Measurements from ENCODE around the gene PNLIPRP3.

The PNLIPRP3 gene

GRCh38 chr10:116410351-116410750 lies 17.3 kb upstream of the PNLIPRP3 start:
- no peak for TF ChIP-seq YY1 (IDR thresholded peaks at IDR 0.05; ENCODE audit: low read depth)
- TF ChIP-seq EGR1 (IDR thresholded peaks at IDR 0.05): no peak
- no peak for TF ChIP-seq EP300 (IDR thresholded peaks at IDR 0.05; ENCODE audit: borderline replicate concordance)
- TF ChIP-seq TCF12 (IDR thresholded peaks at IDR 0.05; ENCODE audit: low read depth): no peak
- TF ChIP-seq RAD21 (IDR thresholded peaks at IDR 0.05; ENCODE audit: low read depth): no peak
- no peak for TF ChIP-seq FOXM1 (IDR thresholded peaks at IDR 0.05; ENCODE audit: borderline replicate concordance, low read depth)
- no peak for TF ChIP-seq TAF1 (IDR thresholded peaks at IDR 0.05; ENCODE audit: low read depth)
- no peak for TF ChIP-seq CEBPB (IDR thresholded peaks at IDR 0.05)
- TF ChIP-seq TEAD4 (IDR thresholded peaks at IDR 0.05): no peak
- TF ChIP-seq NFIC (IDR thresholded peaks at IDR 0.05): no peak
- no peak for TF ChIP-seq REST (IDR thresholded peaks at IDR 0.05; ENCODE audit: low read depth)
- no peak for TF ChIP-seq USF1 (IDR thresholded peaks at IDR 0.05)
- TF ChIP-seq CREB1 (IDR thresholded peaks at IDR 0.05; ENCODE audit: low read depth): no peak
- no peak for TF ChIP-seq ZBTB7A (IDR thresholded peaks at IDR 0.05; ENCODE audit: low read depth)
- TF ChIP-seq MAX (IDR thresholded peaks at IDR 0.05): no peak

GRCh38 chr10:116417821-116418220 lies 9.8 kb upstream of the PNLIPRP3 start:
- no peak for TF ChIP-seq MAX (IDR thresholded peaks at IDR 0.05)
- TF ChIP-seq TEAD4 (IDR thresholded peaks at IDR 0.05): no peak
- no peak for TF ChIP-seq TAF1 (IDR thresholded peaks at IDR 0.05; ENCODE audit: low read depth)
- TF ChIP-seq ZBTB7A (IDR thresholded peaks at IDR 0.05; ENCODE audit: low read depth): no peak
- no peak for TF ChIP-seq YY1 (IDR thresholded peaks at IDR 0.05; ENCODE audit: low read depth)
- no peak for TF ChIP-seq RAD21 (IDR thresholded peaks at IDR 0.05; ENCODE audit: low read depth)
- TF ChIP-seq FOXM1 (IDR thresholded peaks at IDR 0.05; ENCODE audit: borderline replicate concordance, low read depth): no peak
- no peak for TF ChIP-seq EGR1 (IDR thresholded peaks at IDR 0.05)
- TF ChIP-seq NFIC (IDR thresholded peaks at IDR 0.05): no peak
- TF ChIP-seq TCF12 (IDR thresholded peaks at IDR 0.05; ENCODE audit: low read depth): no peak

GRCh38 chr10:116418389-116418788 lies 9.3 kb upstream of the PNLIPRP3 start:
- TF ChIP-seq YY1 (IDR thresholded peaks at IDR 0.05; ENCODE audit: low read depth) (no peak), CEBPB (IDR thresholded peaks at IDR 0.05) (no peak), NFIC (IDR thresholded peaks at IDR 0.05) (no peak)

GRCh38 chr10:116421815-116422214 lies 5.8 kb upstream of the PNLIPRP3 start:
- TF ChIP-seq EGR1 (IDR thresholded peaks at IDR 0.05) (no peak), TCF12 (IDR thresholded peaks at IDR 0.05; ENCODE audit: low read depth) (no peak), TAF1 (IDR thresholded peaks at IDR 0.05; ENCODE audit: low read depth) (no peak)

GRCh38 chr10:116429288-116429977 lies 1.8 kb downstream of the PNLIPRP3 start:
- TF ChIP-seq CEBPB (IDR thresholded peaks at IDR 0.05): no peak
- no peak for TF ChIP-seq REST (IDR thresholded peaks at IDR 0.05; ENCODE audit: low read depth)
- no peak for TF ChIP-seq USF1 (IDR thresholded peaks at IDR 0.05)
- TF ChIP-seq FOXM1 (IDR thresholded peaks at IDR 0.05; ENCODE audit: borderline replicate concordance, low read depth): no peak
- TF ChIP-seq EP300 (IDR thresholded peaks at IDR 0.05; ENCODE audit: borderline replicate concordance): no peak
- TF ChIP-seq YY1 (IDR thresholded peaks at IDR 0.05; ENCODE audit: low read depth): no peak

- TF ChIP-seq NFIC (IDR thresholded peaks at IDR 0.05) (no peak), TCF12 (IDR thresholded peaks at IDR 0.05; ENCODE audit: low read depth) (no peak), TAF1 (IDR thresholded peaks at IDR 0.05; ENCODE audit: low read depth) (no peak), CEBPB (IDR thresholded peaks at IDR 0.05) (no peak), CREB1 (IDR thresholded peaks at IDR 0.05; ENCODE audit: low read depth) (no peak), ZBTB7A (IDR thresholded peaks at IDR 0.05; ENCODE audit: low read depth) (no peak), USF1 (IDR thresholded peaks at IDR 0.05) (no peak), EP300 (IDR thresholded peaks at IDR 0.05; ENCODE audit: borderline replicate concordance) (no peak), YY1 (IDR thresholded peaks at IDR 0.05; ENCODE audit: low read depth) (no peak), RAD21 (IDR thresholded peaks at IDR 0.05; ENCODE audit: low read depth) (no peak), FOXM1 (IDR thresholded peaks at IDR 0.05; ENCODE audit: borderline replicate concordance, low read depth) (no peak), EGR1 (IDR thresholded peaks at IDR 0.05) (no peak), TEAD4 (IDR thresholded peaks at IDR 0.05) (no peak), MAX (IDR thresholded peaks at IDR 0.05) (no peak), REST (IDR thresholded peaks at IDR 0.05; ENCODE audit: low read depth) (no peak)
Measured at GRCh38 chr10:116430288-116430687, 2.6 kb downstream of the PNLIPRP3 start.
